HG03060 (cell line): ENCODE data around the gene N4BP2L1.
"Not testable (repeated sequence)": the region's sequence is repeated elsewhere in the genome, so short reads cannot be mapped to it uniquely, and the experiment has no call there.

Experiments used
- ATAC-seq: cut with Tn5 transposase; IDR thresholded peaks from one replicate; pipeline ENCODE4 v1.9.1; 2021; ENCODE audit warnings: low read depth, moderate number of reproducible peaks; ENCODE audit not compliant: unreplicated experiment

The N4BP2L1 gene

DNA sequence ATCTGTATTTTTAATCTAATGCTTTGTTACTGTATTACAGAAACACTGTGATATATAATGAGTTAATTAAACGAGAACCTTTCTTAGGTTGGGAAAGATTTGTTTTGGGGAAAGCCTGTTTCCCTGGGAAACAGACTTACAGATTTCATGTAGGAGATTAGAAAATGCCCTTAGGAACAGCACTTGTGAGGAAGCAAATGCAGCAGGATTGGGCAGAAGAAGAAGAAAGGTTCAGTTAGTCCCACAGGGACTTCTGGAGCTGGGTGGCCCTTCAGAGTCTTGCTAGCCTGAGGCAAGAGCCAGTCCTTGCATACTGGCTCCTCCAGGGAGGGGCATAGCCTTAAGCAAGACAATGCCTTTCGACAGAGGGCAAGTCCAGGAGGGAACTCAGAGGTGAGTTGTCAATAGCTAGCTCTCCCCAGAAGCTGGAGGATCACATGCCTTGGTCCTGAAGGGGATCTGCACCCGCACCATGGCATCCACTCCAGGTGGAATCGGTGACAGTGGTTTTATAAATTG lies 36.8 kb downstream of the N4BP2L1 start:
- no peak for ATAC-seq

DNA sequence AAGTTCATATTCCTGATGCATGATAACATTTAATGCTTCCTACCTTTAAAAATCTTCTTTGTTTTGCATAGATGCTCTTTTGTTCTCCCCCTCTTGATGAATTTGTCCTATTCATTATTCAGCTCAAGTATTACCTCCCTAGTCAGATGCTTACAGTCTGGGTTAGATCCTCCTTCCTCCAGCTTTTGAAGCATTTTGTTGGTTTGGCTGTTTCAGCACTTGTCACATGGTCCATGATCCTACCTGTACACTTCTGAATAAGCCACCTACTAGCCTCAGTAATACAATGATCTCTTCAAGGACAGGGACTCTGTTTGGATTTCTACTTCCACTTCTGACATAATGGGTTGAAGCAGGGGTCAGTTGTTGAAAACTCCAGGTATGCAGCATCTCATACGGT lies 37.4 kb downstream of the N4BP2L1 start:
- no peak for ATAC-seq

DNA sequence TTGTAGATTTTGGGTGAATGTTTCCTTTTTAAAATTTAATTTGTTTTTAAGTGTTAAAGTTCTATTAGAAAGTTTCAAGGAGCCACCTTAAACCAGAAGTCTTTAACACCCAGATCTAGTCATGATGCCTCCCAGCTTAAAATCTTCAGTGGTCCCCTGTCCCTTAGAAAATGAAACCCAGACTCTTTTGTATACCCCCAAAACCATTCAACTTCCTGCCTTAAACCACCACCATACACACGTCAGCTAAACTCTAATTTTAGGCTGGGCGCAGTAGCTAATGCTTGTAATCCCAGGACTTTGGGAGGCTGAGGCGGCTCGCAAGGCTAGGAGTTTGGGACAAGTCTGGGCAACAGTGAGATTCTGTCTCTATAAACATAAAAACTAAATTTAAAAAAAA lies 37.9 kb downstream of the N4BP2L1 start:
- ATAC-seq: no peak

DNA sequence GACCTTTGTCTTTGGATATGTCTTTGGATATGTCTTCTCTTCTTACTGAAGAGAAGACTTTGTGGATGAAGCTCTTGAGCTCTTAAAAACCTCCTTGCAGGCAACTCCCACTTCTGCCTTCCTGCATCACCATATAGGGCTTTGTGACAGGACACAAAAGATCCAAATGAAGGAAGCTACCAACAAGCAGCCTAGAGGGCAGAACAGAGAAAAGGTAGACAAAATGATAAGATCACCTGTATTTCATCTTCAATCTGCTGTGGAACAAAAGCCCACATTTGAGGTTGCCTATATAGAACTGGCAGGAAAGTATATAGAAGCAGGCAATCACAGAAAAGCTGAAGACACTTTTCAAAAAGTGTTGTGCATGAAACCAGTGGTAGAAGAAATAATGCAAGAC lies 42.5 kb downstream of the N4BP2L1 start:
- no peak for ATAC-seq

DNA sequence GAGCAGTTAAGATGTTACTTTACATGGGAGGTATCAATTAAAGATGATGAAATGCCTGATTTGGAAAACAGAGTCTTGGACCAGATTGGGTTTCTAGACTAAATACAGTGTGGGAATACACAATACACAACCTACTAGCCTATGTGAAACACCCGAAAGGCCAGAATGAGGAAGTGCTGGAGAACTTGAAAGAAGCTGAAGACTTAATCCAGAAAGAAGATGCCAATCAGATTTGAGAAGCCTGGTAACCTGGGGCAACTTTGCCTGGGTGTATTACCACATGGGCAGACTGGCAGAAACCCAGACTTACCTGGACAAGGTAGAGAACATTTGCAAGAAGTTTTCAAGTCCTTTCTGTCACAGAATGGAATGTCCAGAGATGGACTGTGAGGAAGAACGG lies 43.2 kb downstream of the N4BP2L1 start:
- no peak for ATAC-seq

DNA sequence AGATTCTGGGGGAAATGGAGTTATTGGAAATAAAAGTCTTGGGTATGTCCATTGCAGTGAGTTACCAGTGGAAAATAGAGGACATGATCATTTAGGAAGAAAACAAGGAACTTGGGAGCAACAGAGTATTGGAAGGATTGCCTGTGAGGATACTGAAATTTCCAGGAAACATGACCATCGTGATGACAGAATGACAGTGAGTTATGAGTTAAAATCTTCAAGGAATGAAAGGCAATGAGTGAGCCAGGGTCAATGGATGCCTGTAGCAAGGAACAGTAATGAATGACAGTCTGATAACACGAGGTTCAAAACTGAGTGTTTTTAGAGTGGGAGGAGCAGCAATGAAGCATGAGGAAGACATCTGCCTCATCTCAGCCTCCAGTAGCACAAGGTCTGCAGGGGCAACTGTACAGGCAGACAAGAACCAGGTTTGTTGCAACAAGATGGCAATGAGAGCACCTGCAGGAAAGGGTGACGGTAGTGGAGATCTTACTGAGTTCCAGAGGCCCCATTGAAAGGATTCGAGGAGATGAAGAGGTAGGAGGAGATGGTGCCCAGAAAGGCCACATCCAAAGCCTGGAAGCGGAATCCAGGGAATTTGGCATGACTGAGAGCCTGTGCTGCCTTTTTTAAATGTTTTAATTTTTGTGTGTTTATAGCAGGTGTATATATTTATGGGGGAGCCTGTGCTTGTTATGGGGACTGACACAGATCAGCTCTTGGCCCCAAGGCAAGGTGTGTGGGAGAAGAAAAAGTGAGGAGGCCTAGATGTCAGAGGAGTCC lies 43.9 kb downstream of the N4BP2L1 start:
- ATAC-seq: no peak

DNA sequence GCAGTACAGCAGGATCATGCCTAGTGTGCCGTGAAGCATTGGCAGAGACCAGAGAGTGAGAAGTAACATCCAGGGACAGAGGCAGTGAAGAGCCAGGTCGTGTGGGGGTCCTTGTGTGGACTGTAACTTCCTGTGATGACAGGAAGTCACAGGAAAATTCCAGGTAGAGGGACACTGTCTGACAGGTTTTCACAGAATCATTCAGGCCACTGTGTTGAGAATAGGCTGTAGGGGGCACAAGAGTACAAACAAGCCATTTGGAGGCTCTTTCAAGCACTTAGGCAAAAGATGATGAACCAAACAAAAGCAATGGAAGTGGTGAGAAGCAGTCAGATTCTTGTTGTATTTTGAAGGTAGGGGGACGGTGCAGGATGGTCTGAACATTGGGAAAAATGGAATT lies 46.4 kb downstream of the N4BP2L1 start:
- ATAC-seq: no peak

DNA sequence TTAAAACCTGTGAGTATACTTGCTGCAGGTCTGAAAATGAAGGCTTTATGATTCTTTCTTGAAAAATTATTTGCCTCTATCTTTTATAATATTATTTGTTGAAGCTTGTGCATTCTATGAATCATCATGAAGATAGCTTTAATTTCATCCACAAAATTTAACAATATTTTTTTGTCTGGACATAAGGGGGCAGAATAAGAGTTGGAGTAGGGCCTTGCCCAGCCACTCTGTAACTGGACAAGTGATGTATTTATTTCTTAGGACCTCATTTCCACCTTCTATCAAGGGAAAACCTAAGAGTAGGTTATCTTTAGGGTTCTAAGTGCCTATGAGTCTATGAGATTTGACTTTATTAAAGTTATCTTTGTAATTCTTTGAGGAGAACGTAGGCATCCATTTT lies 49.9 kb downstream of the N4BP2L1 start:
- no peak for ATAC-seq

DNA sequence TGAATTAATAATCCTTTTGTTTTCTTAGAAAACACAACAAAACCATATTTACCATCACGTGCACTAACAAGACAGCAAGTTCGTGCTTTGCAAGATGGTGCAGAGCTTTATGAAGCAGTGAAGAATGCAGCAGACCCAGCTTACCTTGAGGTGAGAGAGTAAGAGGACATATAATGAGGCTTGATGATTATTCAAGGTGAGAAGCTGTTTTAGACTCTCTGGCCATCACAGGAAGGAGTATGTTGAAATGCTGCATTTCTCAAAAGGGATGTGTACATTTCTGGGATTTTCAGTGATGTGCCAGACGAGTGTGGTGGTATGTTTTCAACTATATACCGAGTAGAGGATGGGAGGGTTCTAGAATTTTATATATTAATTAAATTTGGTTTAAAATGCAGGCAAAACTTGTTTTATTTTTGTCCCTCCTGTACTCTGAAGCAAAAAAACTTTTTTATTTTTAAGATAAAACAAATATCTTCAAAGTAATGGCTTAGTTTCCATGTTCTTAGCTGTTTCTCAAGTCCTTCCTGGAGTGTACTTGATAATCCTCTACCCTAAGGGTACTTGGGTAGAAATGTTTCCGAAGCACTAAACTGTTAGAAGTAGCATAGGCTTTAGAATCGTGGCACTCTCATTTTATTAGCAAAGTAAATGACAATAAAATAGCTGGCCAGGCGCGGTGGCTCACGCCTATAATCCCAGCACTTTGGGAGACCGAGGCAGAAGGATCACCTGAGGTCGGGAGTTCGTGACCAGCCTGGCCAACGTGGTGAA lies 51.1 kb downstream of the N4BP2L1 start:
- ATAC-seq: no peak

DNA sequence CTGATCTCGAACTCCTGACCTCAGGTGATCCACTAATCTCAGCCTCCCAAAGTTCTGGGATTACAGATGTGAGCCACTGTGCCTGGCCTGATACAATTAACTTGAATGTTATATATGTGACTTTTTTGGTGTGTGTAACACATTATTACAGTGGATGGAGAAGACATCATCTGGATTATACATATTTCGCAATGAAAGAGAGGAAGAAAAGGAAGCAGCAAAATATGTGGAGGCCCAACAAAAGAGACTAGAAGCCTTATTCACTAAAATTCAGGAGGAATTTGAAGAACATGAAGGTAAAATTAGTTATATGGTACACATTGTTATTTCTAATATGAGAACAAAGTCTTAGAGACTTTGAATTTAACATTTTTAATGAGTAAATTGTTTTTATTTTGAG lies 57.1 kb downstream of the N4BP2L1 start:
- no peak for ATAC-seq

DNA sequence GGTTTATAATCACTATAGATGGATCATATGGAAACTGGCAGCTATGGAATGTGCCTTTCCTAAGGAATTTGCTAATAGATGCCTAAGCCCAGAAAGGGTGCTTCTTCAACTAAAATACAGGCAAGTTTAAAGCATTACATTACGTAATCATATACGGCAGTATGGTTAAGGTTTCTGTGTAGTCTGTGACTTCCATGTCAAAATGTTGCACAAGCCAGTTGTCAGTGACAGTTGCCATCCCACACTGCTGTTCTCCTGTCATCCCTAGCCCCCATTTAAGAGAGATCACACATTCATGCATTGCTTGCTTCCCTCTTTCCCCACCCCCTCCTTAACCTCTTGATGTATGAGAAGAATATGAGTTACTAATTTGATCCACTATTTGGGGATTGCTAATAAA lies 65.4 kb downstream of the N4BP2L1 start:
- ATAC-seq: no peak

DNA sequence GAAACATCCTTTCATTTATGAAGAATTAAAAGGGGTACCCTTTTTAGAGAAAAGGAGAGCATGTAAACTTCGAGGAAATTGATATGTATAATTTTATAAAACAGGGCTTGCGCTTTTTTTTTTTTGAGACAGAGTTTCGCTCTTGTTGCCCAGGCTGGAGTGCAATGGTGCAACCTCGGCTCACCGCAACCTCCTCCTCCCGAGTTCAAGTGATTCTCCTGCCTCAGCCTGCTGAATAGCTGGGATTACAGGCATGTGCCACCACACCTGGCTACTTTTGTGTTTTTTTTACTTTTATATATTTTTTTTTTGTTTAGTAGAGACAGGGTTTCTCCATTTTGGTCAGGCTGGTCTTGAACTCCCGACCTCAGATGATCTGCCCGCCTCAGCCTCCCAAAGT lies 72.0 kb downstream of the N4BP2L1 start:
- not testable (repeated sequence) for ATAC-seq

DNA sequence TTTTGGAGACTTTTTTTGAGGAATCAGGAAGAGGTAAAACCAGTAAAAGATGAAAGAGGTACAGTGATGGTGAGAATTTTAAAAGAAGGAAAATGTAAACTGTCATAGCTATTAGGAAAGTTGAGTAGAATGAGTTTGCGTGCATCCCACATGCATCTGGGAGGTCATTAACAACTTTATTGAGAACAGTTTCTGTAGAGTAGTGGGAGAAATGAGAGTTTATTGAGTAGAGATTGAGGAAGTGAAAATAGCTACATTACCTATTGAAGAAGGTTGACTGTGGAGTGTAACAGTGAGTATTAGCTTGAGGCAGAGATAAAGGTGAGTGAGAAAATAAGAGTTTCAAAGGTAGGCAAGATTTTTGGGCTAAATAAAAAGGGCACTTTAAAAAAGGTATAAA lies 73.9 kb downstream of the N4BP2L1 start:
- ATAC-seq: no peak

DNA sequence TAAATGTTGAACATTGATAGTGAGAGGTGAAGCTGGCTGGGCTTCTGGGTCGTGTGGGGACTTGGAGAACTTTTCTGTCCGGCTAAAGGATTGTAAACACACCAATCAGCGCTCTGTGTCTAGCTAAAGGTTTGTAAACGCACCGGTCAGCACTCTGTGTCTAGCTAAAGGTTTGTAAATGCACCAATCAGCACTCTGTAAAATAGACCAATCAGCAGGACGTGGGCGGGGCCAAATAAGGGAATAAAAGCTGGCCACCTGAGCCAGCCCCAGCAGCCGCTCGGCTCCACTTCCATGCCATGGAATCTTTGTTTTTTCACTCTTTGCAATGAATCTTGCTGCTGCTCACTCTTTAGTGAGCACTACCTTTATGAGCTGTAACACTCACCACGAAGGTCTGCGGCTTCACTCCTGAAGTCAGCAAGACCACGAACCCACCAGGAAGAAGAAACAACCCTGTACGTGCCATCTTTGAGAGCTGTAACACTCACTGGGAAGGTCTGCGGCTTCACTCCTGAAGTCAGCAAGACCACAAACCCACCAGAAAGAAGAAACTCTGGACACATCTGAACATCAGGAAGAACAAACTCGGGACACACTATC lies 77.0 kb downstream of the N4BP2L1 start:
- not testable (repeated sequence) for ATAC-seq
